ENCODE measurements around the gene COL25A1.

COL25A1 gene

DNA sequence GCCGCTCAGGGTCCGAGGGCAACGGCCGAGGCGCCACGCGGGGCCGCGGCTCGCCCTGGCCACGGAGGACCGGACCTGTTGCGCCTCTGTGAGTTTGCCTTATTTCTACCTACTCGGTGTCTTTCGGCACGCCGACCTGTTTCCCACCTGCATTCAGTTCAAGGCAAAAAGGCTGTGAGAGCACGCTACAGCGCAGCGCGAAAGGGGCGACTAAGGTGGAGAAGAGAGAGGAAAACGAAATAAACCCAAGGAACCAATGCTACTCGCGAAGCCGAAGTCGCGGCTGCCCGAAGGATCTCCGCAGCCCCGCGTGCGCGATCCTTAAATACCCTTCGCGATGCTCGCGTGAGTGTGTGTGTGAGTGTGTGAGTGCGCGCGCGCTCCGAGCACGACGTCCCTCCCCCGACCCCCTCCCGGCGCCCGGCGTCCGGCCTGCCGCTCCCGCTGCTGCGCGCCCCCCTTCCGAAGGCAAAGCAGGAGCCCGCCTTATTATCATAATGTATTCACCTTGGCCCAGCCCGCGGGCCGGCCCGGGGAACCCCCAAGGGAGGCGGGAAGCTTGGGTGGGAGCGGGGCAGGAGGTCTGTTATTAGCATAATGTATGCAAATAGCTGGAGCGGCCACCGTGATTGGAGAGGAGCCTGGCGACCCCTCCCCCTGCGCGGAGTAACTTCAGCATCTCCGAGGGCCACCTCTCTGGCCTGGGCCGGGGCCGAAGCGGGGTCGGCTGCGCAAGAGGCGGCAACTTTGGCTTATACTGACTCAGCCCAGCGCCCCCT lies at the start of gene COL25A1:
COL25A1 (minus strand) TSS at position 298 of the 779 bp plus-strand sequence.
- peak in 1 of 2 donors; percentile 2 for DNase-seq (ENCODE audit: low read depth in 2 of 2, low spot score in 1 of 2)

GRCh38 chr4:109350121-109350520 lies 47.7 kb upstream of the COL25A1 start:
- DNase-seq (ENCODE audit: low read depth in 2 of 2, low spot score in 1 of 2): no peak

DNA sequence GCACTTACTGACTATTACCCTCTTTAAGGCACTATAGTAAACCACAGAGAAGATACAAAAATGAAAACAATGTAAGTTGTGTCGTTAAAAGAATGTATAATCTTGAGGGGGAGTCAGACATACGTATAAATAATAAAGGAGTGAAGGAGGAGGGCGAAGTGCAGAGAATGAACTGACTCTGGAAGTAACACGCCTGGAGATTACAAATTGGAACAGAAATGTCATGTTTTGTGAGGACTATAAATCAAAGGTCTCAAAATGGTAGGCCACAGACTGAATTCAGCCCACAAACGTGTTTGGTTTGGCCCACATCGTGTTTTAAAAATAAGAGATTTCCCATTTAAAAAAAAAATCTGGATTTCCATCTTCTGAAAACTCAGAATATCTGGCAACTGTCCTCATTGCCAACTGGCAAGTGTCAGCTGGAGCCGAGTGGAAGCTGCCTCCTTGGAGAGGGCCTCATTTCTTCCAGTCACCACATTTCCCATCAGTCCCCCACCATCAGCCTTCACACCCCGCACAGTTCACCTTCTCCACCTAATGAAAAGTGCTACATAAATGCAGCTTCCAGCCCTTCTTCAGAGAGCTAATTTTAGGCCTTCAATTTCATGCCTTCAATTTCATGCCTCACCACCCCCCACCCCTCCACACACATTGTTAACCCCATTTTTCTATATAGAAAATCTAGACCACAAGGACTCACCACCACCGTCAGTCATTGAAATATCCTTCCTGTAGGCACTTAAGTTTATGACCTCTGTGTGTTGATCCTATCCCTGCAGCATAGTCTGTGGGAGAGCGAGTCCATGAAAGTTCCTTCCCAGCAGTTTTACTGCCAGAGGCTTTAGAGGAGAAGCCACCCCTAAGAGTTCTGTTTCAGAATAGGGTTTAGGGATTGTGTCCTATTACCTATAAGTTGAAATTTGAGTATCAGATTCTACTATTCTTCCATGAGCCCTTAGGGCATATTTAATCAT lies 32.0 kb upstream of the COL25A1 start:
- no peak for DNase-seq (ENCODE audit: low read depth in 2 of 2, low spot score in 1 of 2)

DNA sequence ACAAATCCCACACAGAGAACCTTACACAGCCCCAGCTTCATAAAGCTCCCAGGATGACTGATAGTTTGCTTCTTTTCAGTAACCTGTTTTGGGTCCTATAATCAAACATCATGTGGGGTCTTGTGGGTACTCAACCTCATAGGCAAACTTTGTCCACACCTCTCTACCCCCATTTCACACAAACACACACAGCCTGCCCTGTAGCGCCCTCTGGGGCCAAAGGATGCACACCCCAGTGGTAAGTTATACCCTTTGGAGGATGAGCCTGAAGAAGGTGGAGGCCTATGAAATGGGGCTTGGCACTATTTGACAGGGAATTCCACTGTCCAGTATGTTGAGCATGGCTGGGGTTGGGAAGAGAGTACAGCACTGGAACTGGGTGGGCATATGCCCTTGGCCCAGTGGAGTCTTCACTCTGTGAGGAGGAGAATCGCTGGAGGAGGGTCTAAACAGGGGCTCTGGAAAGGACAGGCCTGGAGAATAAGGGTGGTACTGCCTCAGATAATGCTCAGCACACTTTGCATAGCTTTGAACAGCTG lies 30.5 kb upstream of the COL25A1 start:
- DNase-seq (ENCODE audit: low read depth in 2 of 2, low spot score in 1 of 2): no peak

GRCh38 chr4:109327641-109328040 lies 25.2 kb upstream of the COL25A1 start:
- DNase-seq (ENCODE audit: low read depth in 2 of 2, low spot score in 1 of 2): no peak

GRCh38 chr4:109325698-109326097 lies 23.2 kb upstream of the COL25A1 start:
- no peak for DNase-seq (ENCODE audit: low read depth in 2 of 2, low spot score in 1 of 2)

DNA sequence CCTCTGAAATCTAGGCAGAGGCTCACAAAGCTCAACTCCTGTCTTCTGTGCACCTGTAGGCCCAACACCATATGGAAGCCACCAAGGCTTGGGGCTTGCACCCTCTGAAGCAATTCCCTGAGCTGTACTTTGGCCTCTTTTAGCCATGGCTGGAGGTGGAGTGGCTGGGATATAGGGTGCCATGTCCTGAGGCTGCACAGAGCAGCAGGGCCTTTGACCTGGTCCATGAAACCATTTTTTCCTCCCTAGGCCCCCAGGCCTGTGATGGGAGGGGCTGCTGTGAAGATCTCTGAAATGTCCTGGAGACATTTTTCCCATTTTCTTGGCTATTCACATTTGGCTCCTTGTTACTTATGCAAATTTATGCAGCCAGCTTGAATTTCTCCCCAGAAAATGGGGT lies 20.9 kb upstream of the COL25A1 start:
- no peak for DNase-seq (ENCODE audit: low read depth in 2 of 2, low spot score in 1 of 2)

GRCh38 chr4:109321232-109321631 lies 18.8 kb upstream of the COL25A1 start:
- DNase-seq (ENCODE audit: low read depth in 2 of 2, low spot score in 1 of 2): no peak

GRCh38 chr4:109319684-109320083 lies 17.2 kb upstream of the COL25A1 start:
- no peak for DNase-seq (ENCODE audit: low read depth in 2 of 2, low spot score in 1 of 2)

GRCh38 chr4:109319156-109319555 lies 16.7 kb upstream of the COL25A1 start:
- no peak for DNase-seq (ENCODE audit: low read depth in 2 of 2, low spot score in 1 of 2)

GRCh38 chr4:109315818-109316217 lies 13.4 kb upstream of the COL25A1 start:
- no peak for DNase-seq (ENCODE audit: low read depth in 2 of 2, low spot score in 1 of 2)

GRCh38 chr4:109315341-109315740 lies 12.9 kb upstream of the COL25A1 start:
- no peak for DNase-seq (ENCODE audit: low read depth in 2 of 2, low spot score in 1 of 2)

GRCh38 chr4:109313168-109314133 lies 11.0 kb upstream of the COL25A1 start:
- no peak for DNase-seq (ENCODE audit: low read depth in 2 of 2, low spot score in 1 of 2)

DNA sequence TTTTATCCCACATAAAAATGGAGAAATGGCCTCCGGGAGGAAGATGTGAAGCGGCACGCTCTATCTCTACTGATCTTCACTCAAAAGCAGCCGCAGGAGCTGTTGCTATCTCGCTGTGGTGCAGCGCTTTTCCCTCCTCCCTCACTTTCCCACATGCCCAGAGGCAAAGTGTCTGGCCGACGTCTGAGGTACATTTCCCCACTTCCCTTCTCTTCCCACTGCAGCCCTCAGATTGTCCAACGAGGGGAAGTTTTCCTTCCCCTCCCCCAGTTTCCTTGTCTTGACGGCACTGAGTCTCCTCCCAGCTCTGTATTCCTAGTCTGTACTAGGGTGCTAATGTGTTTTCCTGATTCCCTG lies 660 bp upstream of the COL25A1 start:
- DNase-seq (ENCODE audit: low read depth in 2 of 2, low spot score in 1 of 2): no peak

- no peak for DNase-seq (ENCODE audit: low read depth in 2 of 2, low spot score in 1 of 2)
These were observed 652 bp downstream of the COL25A1 start for GRCh38 chr4:109301651-109302360.

- no peak for DNase-seq (ENCODE audit: low read depth in 2 of 2, low spot score in 1 of 2)
These were observed 4.0 kb downstream of the COL25A1 start for GRCh38 chr4:109298279-109299010.

DNA sequence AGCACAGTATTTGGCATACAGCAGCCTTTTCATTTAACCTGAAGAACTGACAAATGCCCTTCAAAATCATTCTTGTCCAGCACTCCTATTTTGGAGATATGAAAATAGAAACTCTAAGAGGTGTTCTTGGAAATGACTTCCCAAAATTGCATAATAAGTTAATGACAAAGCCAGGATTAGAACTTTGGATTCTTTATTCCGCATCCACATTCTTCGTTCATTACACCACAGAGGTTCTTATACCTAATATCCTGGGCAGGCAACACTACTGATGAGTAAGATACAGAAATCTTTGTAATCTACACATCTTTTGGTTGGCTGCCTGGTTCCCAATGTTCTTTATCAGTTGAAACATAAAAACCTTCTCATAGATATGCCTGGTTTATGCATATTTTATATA lies 5.9 kb downstream of the COL25A1 start:
- no peak for DNase-seq (ENCODE audit: low read depth in 2 of 2, low spot score in 1 of 2)

GRCh38 chr4:109295081-109295480 lies 7.4 kb downstream of the COL25A1 start:
- DNase-seq (ENCODE audit: low read depth in 2 of 2, low spot score in 1 of 2): no peak

GRCh38 chr4:109294468-109295020 lies 7.9 kb downstream of the COL25A1 start:
- no peak for DNase-seq (ENCODE audit: low read depth in 2 of 2, low spot score in 1 of 2)

Measured in stimulated activated CD8-positive, alpha-beta memory T cell treated with anti-CD3 and anti-CD28 coated beads, Interleukin-4, amount 100 ng/mL, for 1 hour (primary cell).